ENCODE results near the gene SVOPL. TPM values are rescaled to one million over a fixed set of nuclear protein-coding genes. Genes with fewer than 3 reads are reported as not detected.

Gene SVOPL
- total RNA-seq, 1 experiment from 2014 or later, result not detected

DNA sequence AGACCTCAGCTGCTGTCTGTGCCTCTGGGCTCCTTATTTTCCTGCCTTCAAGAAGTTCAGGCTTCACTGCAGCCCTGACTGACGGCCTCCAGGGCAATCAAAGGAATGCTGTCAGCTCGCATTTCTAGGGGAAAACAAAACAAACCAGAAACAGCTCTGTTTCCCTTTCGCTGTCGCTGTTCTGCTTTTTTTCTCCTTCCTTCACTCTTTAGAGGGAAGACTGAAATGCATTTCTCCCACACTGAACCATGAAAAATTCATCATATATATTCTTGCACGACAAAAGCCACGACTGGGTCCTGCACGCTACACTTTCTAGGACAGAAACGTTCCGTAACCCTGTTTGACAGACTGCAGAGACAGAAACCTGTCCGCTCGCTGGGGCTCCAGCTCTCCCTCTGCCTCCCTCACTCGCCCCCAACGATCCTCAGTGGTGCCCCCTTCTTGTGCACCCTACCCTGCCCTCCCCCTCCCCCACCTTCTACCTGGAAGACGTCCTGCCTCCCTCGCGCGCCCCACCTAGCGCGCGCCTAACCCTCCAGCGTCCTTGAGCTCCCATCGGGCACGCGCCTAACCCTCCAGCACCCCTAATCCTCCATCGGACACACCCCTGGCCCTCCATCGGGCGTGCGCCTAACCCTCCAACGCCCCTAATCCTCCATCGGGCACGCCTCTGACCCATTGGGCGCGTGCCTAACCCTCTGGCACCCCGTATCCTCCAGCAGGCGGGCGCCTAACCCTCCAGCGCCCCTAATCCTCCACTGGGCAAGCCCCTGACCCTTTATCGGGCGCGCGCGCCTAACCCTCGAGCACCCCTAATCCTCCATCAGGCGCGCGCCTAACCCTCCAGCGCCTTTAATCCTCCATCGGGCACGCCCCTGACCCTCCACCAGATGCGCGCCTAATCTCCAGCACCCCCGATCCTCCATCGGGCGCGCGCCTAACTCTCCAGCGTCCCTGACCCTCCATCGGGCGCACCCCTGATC, 37.1 kb downstream of the SVOPL start:
- Histone ChIP-seq H3K4me3 (ENCODE audit: low read depth in 2 of 2, low read length in 2 of 2) (peak overlapping the region; percentile 36 to 52), H3K27ac (ENCODE audit: low read length) (no peak overlapping the region), H3K4me1 (ENCODE audit: control insufficient read depth, insufficient read depth, low read length) (peaks cover 10% of the 10 kb centered on the region), H3K27me3 (ENCODE audit: control insufficient read depth, insufficient read depth, low read length) (peaks cover 25% of the 10 kb centered on the region), H3K9me3 (ENCODE audit: control insufficient read depth, insufficient read depth, low read depth, low read length) (no peaks in the 10 kb centered on the region), H3K36me3 (ENCODE audit: control insufficient read depth, insufficient read depth, low read length) (no peaks in the 10 kb centered on the region)
- ATAC-seq (peak; percentile 71; the same call in 1 of the 2 replicates), DNase-seq (ENCODE audit: low read depth, low spot score) (no peak)
- no TSS peak for BruUV-seq (replicated peaks)
- POLR2A ChIA-PET, result interaction anchor here (0.6 kb wide), 1 partner anchor 10 kb away, joined by 6 read pairs; no protein-coding TSS in a partner anchor
- TF ChIP-seq TCF7L2 (IDR thresholded peaks at IDR 0.05; ENCODE audit: low read depth, low read length), result no peak
- TF ChIP-seq, protein P1, sequence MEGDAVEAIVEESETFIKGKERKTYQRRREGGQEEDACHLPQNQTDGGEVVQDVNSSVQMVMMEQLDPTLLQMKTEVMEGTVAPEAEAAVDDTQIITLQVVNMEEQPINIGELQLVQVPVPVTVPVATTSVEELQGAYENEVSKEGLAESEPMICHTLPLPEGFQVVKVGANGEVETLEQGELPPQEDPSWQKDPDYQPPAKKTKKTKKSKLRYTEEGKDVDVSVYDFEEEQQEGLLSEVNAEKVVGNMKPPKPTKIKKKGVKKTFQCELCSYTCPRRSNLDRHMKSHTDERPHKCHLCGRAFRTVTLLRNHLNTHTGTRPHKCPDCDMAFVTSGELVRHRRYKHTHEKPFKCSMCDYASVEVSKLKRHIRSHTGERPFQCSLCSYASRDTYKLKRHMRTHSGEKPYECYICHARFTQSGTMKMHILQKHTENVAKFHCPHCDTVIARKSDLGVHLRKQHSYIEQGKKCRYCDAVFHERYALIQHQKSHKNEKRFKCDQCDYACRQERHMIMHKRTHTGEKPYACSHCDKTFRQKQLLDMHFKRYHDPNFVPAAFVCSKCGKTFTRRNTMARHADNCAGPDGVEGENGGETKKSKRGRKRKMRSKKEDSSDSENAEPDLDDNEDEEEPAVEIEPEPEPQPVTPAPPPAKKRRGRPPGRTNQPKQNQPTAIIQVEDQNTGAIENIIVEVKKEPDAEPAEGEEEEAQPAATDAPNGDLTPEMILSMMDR (IDR thresholded peaks at IDR 0.05), result no peak
- TF ChIP-seq POLR2AphosphoS5 (IDR thresholded peaks at IDR 0.05; ENCODE audit: low read depth, low read length), result no peak
- TF ChIP-seq SIN3A (IDR thresholded peaks at IDR 0.05; ENCODE audit: borderline replicate concordance, insufficient read depth, low read depth, low read length), result no peak
- TF ChIP-seq, protein P2, sequence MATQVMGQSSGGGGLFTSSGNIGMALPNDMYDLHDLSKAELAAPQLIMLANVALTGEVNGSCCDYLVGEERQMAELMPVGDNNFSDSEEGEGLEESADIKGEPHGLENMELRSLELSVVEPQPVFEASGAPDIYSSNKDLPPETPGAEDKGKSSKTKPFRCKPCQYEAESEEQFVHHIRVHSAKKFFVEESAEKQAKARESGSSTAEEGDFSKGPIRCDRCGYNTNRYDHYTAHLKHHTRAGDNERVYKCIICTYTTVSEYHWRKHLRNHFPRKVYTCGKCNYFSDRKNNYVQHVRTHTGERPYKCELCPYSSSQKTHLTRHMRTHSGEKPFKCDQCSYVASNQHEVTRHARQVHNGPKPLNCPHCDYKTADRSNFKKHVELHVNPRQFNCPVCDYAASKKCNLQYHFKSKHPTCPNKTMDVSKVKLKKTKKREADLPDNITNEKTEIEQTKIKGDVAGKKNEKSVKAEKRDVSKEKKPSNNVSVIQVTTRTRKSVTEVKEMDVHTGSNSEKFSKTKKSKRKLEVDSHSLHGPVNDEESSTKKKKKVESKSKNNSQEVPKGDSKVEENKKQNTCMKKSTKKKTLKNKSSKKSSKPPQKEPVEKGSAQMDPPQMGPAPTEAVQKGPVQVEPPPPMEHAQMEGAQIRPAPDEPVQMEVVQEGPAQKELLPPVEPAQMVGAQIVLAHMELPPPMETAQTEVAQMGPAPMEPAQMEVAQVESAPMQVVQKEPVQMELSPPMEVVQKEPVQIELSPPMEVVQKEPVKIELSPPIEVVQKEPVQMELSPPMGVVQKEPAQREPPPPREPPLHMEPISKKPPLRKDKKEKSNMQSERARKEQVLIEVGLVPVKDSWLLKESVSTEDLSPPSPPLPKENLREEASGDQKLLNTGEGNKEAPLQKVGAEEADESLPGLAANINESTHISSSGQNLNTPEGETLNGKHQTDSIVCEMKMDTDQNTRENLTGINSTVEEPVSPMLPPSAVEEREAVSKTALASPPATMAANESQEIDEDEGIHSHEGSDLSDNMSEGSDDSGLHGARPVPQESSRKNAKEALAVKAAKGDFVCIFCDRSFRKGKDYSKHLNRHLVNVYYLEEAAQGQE (IDR thresholded peaks at IDR 0.05; ENCODE audit: insufficient read depth in 1 of 2, low read depth in 2 of 2, low read length in 1 of 2), result no peak
- intact Hi-C loops (cut with micrococcal nuclease; ENCODE audit: unreplicated experiment) (no loop called here), in situ Hi-C loops (cut with HindIII; ENCODE audit: low pct_unique_long_range_greater_than_20kb, low sequenced_read_pairs) (no loop called here)
- CTCF ChIA-PET, result interaction anchor here (0.9 kb wide), 1 partner anchor 74 kb away, joined by 3 read pairs; no protein-coding TSS in a partner anchor

DNA sequence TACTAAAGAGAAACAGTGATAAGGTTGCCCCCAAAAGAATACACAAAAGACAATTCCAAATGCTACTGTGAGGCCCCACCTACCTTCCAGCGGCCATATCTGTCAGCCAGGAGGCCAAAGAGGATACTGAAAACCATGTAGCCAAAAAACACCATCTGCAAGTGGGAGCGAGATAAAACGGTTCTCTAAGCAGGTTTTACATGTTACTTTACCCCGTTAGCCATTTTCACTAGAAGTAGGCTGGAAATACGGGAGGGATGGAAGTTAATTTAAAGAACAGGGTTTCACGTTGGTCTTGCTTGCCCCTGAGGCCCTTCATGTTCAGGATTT, 38.2 kb downstream of the SVOPL start:
- H3K9me3 ChIP-seq (ENCODE audit: control insufficient read depth, insufficient read depth, low read depth, low read length), result no peaks in the 10 kb centered on the region
- H3K4me3 ChIP-seq (ENCODE audit: low read depth in 2 of 2, low read length in 2 of 2), result no peak overlapping the region
- no peaks in the 10 kb centered on the region for H3K36me3 ChIP-seq (ENCODE audit: control insufficient read depth, insufficient read depth, low read length)
- H3K27ac ChIP-seq (ENCODE audit: low read length), result no peak overlapping the region
- BruUV-seq (replicated peaks), result no TSS peak
- no peak for TF ChIP-seq SIN3A (IDR thresholded peaks at IDR 0.05; ENCODE audit: borderline replicate concordance, insufficient read depth, low read depth, low read length)
- no peak for TF ChIP-seq POLR2AphosphoS5 (IDR thresholded peaks at IDR 0.05; ENCODE audit: low read depth, low read length)
- TF ChIP-seq TCF7L2 (IDR thresholded peaks at IDR 0.05; ENCODE audit: low read depth, low read length), result no peak
- TF ChIP-seq, protein P1 (IDR thresholded peaks at IDR 0.05), result no peak
- TF ChIP-seq, protein P2 (IDR thresholded peaks at IDR 0.05; ENCODE audit: insufficient read depth in 1 of 2, low read depth in 2 of 2, low read length in 1 of 2), result no peak
- DNase-seq (ENCODE audit: low read depth, low spot score) (no peak), ATAC-seq (no peak)
- CTCF ChIA-PET, result no interaction called here
- POLR2A ChIA-PET, result no interaction called here
- H3K4me1 ChIP-seq (ENCODE audit: control insufficient read depth, insufficient read depth, low read length), result peaks cover 10% of the 10 kb centered on the region
- peaks cover 25% of the 10 kb centered on the region for H3K27me3 ChIP-seq (ENCODE audit: control insufficient read depth, insufficient read depth, low read length)
- in situ Hi-C loops (cut with HindIII; ENCODE audit: low pct_unique_long_range_greater_than_20kb, low sequenced_read_pairs), result no loop called here
- intact Hi-C loops (cut with micrococcal nuclease; ENCODE audit: unreplicated experiment), result no loop called here
